A673 (cell line): ENCODE results near the gene SLC22A25.

ENCODE experiments used
- CTCF ChIP-seq: fragments of 300-800, 200-600 bp; sonication (generic); conservative IDR thresholded peaks from 2 replicates; pipeline ENCODE4 v1.5.1; 2017; ENCODE audit warnings: low read depth, mild to moderate bottlenecking, antibody characterized with exemption, low read length, moderate library complexity, mixed read lengths
- EZH2 ChIP-seq: fragments of 200-600 bp; sonication (generic); IDR thresholded peaks from 2 replicates; pipeline ENCODE4 v1.6.1; 2017; ENCODE audit warnings: borderline replicate concordance, low read depth, mild to moderate bottlenecking, mixed read lengths, antibody characterized with exemption, low read length; ENCODE audit not compliant: poor library complexity, severe bottlenecking

GRCh38 chr11:63240791-63241379 is 2.5 kb downstream of the SLC22A25 start:
- TF ChIP-seq CTCF, result no peak
- no peak for TF ChIP-seq EZH2
